ENCODE data around the gene L3MBTL4.

GRCh38 chr18:6374935-6375529 is 39.7 kb downstream of the L3MBTL4 start:
- TF ChIP-seq SIN3A (IDR thresholded peaks at IDR 0.05; ENCODE audit: borderline replicate concordance, insufficient read depth, low read depth, low read length): no peak
- TF ChIP-seq, protein P1, sequence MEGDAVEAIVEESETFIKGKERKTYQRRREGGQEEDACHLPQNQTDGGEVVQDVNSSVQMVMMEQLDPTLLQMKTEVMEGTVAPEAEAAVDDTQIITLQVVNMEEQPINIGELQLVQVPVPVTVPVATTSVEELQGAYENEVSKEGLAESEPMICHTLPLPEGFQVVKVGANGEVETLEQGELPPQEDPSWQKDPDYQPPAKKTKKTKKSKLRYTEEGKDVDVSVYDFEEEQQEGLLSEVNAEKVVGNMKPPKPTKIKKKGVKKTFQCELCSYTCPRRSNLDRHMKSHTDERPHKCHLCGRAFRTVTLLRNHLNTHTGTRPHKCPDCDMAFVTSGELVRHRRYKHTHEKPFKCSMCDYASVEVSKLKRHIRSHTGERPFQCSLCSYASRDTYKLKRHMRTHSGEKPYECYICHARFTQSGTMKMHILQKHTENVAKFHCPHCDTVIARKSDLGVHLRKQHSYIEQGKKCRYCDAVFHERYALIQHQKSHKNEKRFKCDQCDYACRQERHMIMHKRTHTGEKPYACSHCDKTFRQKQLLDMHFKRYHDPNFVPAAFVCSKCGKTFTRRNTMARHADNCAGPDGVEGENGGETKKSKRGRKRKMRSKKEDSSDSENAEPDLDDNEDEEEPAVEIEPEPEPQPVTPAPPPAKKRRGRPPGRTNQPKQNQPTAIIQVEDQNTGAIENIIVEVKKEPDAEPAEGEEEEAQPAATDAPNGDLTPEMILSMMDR (IDR thresholded peaks at IDR 0.05): no peak

All from Panc1 (cell line).